GM21447 (cell line): ENCODE data around the gene SLC7A6.

Experiments
- ATAC-seq: cut with Tn5 transposase; IDR thresholded peaks from one replicate; pipeline ENCODE4 v1.9.1; 2021; ENCODE audit not compliant: unreplicated experiment

Gene SLC7A6

GRCh38 chr16:68339214-68339613 is 74.9 kb downstream of the SLC7A6 start:
- no peak for ATAC-seq

- no peak for ATAC-seq
Observed at GRCh38 chr16:68342620-68343019, 78.3 kb downstream of the SLC7A6 start.

GRCh38 chr16:68343137-68343536 is 78.8 kb downstream of the SLC7A6 start:
- no peak for ATAC-seq

GRCh38 chr16:68344252-68344651 is 79.9 kb downstream of the SLC7A6 start:
- no peak for ATAC-seq

GRCh38 chr16:68345351-68345810 is 81.1 kb downstream of the SLC7A6 start:
- ATAC-seq, result no peak

GRCh38 chr16:68345958-68346635 is 81.8 kb downstream of the SLC7A6 start:
- no peak for ATAC-seq

GRCh38 chr16:68346892-68347480 is 82.7 kb downstream of the SLC7A6 start:
- no peak for ATAC-seq

- ATAC-seq, result no peak
Observed at GRCh38 chr16:68347605-68348004, 83.3 kb downstream of the SLC7A6 start.

GRCh38 chr16:68348639-68349445 is 84.5 kb downstream of the SLC7A6 start:
- no peak for ATAC-seq

- no peak for ATAC-seq
Observed at GRCh38 chr16:68349838-68350410, 85.6 kb downstream of the SLC7A6 start.

- ATAC-seq, result no peak
Observed at GRCh38 chr16:68350813-68351350, 86.6 kb downstream of the SLC7A6 start.
